HG02642 (cell line): ENCODE measurements around the gene LZTR1.
"Not testable (repeated sequence)": the region's sequence is repeated elsewhere in the genome, so short reads cannot be mapped to it uniquely, and the experiment has no call there.

Source experiments
- ATAC-seq: cut with Tn5 transposase; IDR thresholded peaks from one replicate; pipeline ENCODE4 v1.9.1; 2021; ENCODE audit warnings: mild to moderate bottlenecking; ENCODE audit not compliant: unreplicated experiment, poor library complexity

LZTR1 gene

GRCh38 chr22:20981787-20982562 is at the start of gene LZTR1:
Gene LZTR1, plus strand, starts transcription at chr22:20982297. Its CDS starts 75 bp downstream, at chr22:20982372.
- peak; percentile 83 for ATAC-seq

DNA sequence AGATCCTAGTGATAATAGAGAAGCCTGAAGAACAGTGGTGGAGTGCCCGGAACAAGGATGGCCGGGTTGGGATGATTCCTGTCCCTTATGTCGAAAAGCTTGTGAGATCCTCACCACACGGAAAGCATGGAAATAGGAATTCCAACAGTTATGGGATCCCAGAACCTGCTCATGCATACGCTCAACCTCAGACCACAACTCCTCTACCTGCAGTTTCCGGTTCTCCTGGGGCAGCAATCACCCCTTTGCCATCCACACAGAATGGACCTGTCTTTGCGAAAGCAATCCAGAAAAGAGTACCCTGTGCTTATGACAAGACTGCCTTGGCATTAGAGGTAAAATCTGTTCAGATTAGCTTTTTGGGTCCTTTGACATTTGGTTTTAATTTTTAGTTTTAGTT is 48.2 kb upstream of the LZTR1 start:
- no peak for ATAC-seq

- not testable (repeated sequence) for ATAC-seq
Measured at GRCh38 chr22:20935049-20935448, 47.0 kb upstream of the LZTR1 start.

GRCh38 chr22:20935780-20936539 is 46.1 kb upstream of the LZTR1 start:
- ATAC-seq, result not testable (repeated sequence)

DNA sequence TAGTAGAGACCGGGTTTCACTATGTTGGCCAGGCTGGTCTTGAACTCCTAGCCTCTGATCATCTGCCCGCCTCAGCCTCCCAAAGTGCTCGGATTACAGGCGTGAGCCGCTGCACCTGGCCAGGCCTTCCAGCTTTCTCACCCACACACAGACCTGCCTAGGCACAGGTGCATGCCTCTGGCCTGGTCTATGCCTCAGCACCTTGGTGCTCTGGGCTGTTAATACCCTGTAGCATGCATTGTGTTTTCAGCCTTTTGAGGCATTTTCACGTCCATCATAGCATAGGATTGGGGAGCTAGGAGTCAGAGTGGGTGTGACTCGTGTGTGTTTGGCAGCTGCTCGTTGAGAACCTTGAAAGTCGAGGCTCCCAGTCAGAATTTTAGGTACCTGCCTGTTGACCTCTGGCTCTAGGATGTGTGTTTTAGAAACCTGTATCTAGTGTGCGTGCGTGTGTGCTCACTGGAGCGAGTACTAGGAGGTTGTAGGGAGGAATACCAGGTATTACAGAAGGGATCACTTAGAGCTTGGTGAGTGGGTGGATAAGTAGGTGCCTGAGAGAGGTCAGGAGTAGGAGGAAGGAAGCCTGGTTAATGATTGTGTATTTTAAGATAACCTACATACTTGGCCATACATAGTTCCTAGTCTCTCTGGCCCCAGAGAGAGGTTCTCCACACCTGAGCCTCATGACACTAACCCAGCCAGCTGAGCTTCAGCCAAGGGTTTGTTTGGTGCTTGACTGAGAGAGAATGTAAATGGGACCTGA is 44.9 kb upstream of the LZTR1 start:
- ATAC-seq, result no peak

GRCh38 chr22:20937794-20938671 is 44.1 kb upstream of the LZTR1 start:
- no peak for ATAC-seq

GRCh38 chr22:20939457-20940185 is 42.5 kb upstream of the LZTR1 start:
- ATAC-seq, result not testable (repeated sequence)

- ATAC-seq, result no peak
Measured at GRCh38 chr22:20940186-20940651, 41.9 kb upstream of the LZTR1 start.

DNA sequence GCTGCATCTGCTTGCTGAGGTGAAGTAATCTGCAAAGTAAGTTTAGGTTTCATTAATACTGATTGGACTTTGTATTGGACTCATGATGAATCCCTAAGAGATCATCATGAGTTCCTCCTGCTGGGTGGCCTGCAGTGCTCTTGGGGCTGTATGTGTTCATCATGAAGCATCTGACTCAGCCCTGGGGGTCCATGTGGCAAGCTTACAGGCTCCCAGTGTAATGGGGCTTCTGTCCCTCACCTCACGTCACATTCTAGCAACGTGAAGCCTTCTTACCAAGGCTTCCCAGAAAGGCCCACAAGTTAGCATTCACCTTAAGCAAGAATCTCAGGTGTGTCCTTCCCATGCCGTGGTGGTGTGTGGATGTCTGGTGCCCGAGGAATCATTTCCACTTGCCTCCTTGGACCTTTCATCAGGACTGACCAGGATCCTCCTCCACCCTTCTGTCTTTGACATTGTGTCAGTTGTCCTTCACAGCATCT is 41.2 kb upstream of the LZTR1 start:
- ATAC-seq, result no peak

DNA sequence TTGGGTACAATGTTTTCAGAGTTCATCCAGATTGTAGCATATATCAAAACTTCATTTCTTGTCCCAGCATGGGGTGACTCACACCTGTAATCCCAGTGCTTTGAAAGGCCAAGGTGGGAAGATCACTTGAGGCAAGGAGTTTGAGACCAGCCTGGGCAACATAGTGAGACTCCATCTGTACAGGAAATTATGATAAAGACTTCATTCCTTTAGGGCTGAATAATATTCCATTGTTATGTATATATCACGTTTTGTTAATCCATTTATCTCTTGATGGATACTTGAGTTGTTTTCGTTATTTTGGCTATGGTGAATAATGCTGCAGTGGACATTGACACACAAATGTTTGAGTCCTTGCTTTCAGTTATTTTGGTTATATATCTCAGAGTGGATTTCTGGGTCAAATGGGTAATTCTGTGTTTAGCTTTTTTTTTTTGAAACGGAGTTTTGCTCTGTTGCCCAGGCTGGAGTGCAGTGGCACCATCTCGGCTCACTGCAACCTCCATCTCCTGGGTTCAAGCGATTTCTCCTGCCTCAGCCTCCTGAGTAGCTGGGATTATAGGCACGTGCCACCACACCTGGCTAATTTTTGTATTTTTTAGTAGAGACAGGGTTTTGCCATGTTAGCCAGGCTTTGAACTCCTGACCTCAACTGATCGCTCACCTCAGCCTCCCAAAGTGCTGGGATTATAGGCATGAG is 39.7 kb upstream of the LZTR1 start:
- ATAC-seq, result not testable (repeated sequence)

DNA sequence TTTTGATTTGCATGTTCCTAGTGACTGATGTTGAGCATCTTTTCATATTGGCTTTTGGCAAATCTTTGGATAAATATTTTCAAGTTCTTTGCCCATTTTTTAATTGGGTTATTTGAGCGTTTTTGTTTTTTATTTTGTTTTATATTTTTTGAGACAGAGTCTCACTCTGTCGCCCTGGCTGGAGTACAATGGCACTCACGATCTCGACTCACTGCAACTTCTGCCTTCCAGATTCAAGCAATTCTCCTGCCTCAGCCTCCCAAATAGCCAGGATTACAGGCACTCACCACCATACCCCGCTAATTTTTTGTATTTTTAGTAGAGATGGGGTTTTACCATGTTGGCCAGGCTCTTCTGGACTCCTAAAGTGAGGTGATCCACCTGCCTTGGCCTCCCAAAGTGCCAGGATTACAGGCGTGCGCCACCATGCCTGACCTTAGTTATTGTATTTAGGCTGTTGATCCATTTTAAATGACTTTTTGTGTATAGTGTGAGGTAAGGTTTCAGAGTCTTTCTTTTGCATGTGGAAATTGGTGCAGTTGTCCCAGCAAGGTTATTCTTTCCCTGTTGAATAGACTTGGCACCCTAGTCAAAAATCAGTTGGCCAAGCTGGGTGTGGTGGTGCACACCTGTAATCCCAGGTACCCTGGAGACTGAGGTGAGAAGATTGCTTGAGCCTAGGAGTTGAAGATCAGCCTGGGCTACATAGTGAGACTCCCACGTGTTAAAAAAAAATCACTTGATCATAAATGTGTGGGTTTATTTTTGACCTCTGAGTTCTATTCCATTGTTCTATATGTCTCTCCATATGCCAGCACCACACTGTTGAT is 38.8 kb upstream of the LZTR1 start:
- no peak for ATAC-seq

GRCh38 chr22:20944042-20944441 is 38.1 kb upstream of the LZTR1 start:
- ATAC-seq, result no peak

DNA sequence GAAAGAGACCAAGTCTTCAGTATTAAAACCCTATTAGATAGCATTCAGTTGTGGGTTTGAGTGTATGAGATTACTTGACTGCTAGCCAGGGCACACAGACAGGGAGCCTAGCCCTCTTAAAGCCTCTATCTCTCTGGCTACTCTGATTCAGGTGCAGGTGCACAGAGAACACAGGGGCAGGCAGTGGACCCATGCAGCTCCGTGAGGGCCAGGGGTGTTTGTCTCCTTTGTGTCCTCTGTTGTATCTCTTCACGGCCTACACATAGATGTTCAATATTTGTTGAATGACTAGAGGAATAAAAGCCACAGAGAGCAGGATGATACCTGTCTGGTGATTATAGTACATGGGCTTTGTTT is 36.5 kb upstream of the LZTR1 start:
- ATAC-seq, result no peak

DNA sequence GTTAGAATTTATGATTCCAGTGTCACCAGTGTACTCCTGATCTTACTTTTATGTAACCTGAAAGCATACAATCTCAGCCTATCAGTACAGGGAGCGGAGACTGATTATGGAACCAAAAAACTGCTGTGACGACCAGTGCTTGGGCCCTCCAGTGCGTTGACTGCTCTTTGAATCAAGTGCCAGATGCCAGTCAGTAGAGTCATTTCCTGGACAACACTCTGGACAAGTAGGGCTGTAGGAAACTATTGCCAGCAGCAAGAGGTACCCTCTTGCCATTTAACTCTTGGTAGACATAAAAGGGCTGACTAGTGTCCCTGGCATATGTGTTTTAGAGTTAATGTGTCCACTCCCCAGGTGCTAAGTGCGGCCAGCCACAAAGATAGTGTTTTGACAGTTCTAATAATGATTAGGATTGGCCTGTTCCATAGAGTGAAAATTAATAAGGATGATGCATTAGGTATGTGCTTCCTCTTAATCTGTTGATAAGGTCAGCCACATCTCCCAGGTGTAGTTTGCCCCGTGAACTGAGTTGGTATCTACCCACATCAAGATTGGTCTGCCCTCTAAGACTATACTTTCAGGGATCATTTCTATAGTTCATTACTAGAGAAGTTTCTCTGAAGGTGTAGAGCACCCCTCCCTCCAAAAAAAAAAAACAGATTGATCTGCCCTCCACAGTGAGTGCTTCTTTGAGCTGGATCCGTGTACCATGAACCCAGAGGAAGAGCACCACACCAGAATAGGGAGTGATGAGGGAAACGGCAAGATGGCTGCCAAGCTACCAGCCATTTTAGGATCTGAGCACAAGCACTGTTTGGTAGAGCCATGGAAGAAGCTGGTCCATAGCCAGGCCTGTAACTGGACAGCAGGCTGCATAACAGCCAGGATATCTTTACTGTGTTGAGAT is 35.8 kb upstream of the LZTR1 start:
- ATAC-seq, result no peak

DNA sequence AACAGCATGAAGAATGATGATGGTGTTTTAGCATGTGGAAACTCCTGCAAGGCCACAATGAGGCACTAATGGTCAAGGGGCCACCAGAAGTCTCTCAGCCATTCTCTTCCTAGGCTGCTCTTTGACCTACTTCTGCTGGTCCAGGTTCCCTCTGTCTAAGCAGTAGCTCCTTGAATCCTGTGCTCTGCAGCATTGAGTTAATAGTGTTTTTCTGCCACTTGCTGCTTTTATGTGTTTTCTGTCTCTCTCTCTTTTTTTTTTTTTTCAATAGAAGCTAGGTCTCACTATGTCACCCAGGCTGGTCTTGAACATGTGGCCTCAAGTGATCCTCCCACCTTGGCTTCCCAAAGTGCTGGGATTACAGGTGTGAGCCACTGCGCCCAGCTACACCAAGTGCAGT is 35.1 kb upstream of the LZTR1 start:
- no peak for ATAC-seq

GRCh38 chr22:20948450-20948849 is 33.6 kb upstream of the LZTR1 start:
- ATAC-seq, result no peak

DNA sequence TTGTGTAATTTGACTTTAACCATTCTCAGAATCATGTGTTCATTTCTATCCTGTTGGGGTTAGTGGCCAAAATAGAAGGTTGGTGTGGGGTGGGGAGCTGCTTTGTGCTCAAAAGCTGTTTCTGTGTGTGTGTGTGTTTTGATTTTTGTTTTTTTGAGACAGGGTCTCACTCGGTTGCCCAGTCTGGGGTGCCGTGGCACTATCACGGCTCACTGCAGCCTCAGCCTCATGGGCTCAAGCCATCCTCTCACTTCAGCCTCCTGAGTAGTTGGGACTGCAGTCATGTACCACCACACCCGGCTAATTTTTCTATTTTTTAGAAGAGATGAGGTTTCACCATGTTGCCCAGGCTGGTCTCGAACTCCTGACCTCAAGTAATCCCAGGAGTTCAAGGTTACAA is 33.1 kb upstream of the LZTR1 start:
- ATAC-seq, result no peak
